Glomerular endothelial cell (primary cell): ENCODE results near the gene CDKN2AIP. TPM values are rescaled to one million over a fixed set of nuclear protein-coding genes. Genes with fewer than 3 reads are reported as not detected.
A peak's percentile ranks its signal among the peaks of the same experiment; 100 is the strongest.

Source experiments
- DNase-seq: peaks from one replicate; pipeline ENCODE4 v3.0.0-alpha.2; 2011; ENCODE audit warnings: low read depth, low spot score; ENCODE audit errors: extremely low read depth
- total RNA-seq: library from RNA; depleted of rRNA; stranded (reverse); fragments of >200 nt; gene quantifications from 2 replicates; pipeline ENCODE4 v1.2.3, GENCODE V29; 2015

Gene CDKN2AIP, protein sequence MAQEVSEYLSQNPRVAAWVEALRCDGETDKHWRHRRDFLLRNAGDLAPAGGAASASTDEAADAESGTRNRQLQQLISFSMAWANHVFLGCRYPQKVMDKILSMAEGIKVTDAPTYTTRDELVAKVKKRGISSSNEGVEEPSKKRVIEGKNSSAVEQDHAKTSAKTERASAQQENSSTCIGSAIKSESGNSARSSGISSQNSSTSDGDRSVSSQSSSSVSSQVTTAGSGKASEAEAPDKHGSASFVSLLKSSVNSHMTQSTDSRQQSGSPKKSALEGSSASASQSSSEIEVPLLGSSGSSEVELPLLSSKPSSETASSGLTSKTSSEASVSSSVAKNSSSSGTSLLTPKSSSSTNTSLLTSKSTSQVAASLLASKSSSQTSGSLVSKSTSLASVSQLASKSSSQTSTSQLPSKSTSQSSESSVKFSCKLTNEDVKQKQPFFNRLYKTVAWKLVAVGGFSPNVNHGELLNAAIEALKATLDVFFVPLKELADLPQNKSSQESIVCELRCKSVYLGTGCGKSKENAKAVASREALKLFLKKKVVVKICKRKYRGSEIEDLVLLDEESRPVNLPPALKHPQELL
- 11.7 and 19.4 TPM in 2 replicates for total RNA-seq

DNA sequence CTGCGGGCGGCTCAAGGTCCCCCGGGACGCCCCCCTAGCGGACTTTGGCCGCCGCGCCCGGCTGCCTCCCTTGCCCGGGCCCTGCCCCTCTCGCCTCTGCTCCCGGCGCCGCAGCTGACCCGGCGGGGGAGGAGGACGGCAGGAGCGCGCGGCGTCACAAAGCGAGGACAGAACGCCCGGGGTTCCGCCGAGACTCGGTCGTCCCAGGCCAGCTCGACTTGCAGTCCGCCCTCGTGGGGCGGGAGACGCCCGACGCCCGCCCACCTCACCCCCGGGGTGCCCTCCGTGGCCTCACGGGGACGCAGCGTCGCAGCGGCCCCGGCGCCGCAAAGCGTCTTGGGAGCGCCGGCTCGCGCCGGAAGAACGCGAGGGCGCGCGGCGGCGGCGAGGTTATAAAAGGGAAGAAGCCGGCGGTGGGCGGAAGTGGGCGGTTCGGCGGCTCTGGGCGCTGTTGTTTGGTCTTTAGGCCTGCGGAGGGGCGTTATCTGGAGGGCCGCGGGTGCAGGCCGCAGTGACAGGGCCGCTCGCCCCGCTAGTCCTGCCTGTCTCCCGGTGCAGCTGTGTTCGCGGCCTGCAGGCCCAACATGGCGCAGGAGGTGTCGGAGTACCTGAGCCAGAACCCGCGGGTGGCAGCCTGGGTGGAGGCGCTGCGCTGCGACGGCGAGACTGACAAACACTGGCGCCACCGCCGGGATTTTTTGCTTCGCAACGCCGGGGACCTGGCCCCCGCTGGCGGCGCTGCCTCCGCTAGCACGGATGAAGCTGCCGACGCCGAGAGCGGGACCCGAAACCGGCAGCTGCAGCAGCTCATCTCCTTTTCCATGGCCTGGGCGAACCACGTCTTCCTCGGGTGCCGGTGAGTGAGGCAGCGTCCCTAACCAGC is at the start of gene CDKN2AIP:
Gene CDKN2AIP, plus strand, starts transcription at position 423 of the 883 bp plus-strand sequence. Its CDS starts 162 bp downstream, at position 585.
- no peak for DNase-seq

DNA sequence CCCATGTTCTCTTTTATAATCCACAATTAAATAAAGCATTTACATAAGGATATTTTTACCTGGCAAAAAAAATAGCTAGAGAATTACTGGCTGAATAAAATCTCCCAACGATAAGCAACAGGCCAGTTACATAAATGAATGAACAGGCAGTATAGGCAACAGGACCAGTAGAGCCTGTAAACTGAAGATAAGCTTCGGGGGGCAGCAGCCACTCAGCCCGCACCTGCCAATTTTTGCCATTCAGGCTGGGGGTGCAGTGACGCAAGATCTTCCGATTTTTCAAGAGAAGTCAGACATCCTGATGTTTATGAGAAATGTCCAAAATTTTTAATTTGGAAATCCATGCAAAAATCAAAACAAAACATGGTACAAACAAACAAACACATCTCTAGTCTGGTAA is 49.0 kb upstream of the CDKN2AIP start:
- no peak for DNase-seq

DNA sequence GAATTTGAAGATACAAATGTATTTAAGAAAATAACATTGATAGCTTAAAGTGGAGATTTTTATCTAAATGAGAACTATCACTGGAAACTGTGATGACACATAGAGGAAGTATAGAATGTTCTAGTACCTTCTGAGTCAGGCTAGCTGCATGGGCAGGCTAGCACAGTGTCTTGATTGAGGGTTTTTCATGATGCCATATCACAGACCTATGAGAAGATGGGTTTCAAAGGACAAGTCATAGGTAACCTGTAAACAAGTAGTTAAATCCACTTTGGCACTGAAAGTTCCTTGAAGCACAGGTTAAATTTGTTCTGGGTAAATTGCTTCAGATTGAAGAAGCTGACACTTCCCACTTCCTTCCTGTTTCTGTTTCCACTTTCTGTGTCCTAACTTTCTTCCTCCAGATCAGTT is 48.2 kb upstream of the CDKN2AIP start:
- no peak for DNase-seq

DNA sequence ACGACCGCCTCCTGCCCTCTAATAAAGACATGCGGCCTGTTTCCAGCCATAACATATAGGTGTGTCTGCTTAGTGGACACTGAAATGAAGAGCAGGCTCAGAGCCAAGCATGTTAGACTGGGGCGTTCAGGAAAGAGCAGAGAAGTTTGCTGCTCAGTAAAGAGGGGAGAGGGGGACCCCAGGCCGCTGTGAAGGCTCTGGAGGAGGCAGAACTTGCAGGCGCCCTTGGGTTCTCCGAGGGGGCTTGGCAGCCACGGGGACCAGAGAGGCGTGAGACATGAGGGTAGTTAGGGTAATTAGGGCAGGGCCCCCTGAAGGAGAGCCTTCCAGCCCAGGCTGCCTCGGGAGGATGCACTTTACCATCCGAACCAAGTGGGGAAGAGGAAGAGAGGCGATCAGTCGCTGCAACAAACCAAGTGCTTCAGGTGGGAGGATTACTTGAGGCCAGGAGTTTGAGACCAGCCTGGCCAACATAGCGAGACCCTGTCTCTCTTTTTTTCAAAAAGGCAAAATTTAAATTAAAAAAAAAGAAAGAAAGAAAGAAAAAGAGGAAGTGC is 46.6 kb upstream of the CDKN2AIP start:
- DNase-seq: no peak

DNA sequence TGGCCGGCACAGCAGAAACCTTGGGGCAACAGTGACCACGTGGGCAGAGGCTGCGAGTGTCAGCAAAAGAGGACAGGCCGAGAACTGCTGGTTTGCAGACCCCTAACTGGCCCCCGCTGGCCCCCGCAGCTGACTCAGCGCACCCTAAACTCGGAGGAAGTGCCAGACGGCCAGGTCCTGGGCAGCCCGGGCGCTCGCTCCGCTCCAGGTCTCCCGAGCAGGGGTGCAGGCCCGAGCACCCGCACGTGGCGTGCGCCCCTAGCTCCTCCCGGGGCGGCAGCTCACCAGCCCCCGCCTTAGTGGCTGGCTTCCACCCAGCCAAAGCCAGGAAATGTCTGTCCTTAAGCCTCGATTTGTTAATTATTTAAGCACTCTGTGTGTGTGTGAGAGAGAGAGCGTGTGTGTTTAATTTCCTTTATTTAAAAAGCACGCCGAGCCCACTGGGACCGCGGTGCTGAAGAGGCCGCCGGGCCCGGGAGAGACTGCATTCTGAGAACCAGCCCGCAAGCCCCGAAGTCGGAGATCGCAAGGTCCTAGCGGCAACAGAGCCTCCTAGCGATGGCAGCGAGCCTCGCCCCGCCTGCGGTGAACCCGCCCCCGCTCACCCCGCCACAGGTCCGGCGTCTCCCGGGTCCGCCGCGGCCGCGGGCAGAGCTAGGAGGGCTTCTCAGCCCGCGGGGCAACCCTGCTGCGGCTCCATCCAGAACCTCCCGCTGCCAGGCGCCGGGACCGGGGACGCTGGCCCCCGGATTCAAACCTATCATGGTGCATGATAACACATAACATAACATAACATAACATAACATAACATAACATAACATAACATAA is 45.9 kb upstream of the CDKN2AIP start:
- DNase-seq: no peak

DNA sequence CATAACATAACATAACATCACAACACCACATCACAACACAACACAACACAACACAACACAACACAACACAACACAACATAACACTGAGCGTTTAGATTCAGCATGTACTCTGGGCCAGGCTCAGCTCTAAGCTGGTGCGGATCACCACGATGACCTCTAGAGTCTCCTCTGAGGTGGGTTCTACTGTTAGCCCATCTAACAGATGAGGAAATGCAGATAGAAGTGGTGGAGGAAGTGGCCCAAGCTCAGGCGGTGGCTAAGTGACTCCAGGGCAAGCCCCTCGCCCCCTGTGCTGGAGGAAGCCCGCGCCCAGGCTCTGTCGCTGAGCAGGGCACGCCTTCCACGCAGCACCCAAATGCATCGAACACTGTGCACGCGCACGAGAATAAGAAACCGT is 45.3 kb upstream of the CDKN2AIP start:
- DNase-seq: no peak

DNA sequence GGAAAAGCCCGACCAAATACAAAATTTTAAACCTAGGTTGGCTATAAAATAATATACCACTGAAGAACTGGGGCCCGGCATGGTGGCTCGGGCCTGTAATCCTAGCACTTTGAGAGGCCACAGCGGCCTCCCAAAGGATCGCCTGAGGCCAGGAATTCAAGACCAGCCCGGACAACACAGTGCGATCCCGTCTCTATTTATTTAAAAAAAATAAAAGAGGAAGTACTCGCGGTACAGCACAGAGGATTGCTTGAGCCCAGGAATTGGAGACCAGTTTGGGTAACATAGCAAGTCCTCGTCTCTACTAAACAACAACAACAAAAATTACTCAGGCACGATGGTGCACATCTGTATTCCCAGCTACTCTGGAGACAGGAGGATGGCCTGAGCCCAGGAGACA is 44.8 kb upstream of the CDKN2AIP start:
- no peak for DNase-seq

DNA sequence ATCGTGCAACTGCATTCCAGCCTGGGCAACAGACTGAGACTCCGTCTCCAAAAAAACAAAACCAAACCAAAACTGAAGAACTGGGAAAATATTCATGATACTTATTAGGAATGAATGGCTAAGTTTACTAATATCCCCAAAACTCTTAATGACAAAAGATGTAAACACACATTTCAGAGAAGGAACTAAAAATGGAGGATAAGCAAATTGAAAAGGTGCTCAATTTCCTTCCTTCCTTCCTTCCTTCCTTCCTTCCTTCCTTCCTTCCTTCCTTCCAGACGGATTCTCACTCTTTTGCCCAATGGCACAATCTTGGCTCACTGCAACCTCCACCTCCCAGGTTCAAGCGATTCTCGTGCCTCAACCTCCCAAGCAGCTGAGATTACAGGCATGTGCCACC is 44.4 kb upstream of the CDKN2AIP start:
- DNase-seq: no peak

DNA sequence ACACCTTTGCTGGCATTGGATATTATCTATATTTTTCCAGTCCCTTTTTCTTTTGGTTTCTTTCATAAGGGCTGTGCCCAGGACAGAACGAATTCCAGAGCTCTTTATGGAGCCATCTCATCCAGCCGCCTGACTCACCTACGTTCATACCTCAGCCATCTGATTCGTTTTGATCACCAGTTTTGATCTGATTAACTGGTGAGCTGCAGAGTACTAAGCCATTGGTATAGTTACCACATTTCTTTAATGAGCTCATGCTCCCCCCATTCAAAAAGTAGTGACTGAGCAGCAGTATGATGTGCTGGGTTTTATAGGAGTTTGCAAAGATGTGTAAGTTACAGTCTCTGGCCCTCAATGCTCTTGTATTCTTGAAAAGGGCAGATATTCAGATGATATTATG is 43.0 kb upstream of the CDKN2AIP start:
- DNase-seq: no peak

DNA sequence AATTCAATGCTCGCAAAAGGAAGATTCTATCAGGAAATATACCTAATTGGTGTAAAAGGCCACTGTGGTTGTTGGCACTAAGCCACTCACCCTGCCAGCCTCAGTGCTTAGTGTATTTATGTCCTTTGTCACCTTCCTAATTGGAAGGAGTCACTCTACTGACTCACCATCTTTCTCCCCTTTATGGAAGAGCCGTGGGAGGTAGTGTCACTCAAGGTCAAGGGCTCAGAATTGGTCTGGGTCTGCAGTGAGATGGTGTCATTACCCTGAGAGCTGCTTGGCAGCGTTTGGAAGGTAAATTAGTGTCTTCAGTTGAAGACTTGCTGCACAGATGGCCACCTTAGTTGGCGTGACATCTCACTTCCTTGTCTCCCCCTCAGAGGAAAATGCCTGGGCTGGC is 41.7 kb upstream of the CDKN2AIP start:
- no peak for DNase-seq

DNA sequence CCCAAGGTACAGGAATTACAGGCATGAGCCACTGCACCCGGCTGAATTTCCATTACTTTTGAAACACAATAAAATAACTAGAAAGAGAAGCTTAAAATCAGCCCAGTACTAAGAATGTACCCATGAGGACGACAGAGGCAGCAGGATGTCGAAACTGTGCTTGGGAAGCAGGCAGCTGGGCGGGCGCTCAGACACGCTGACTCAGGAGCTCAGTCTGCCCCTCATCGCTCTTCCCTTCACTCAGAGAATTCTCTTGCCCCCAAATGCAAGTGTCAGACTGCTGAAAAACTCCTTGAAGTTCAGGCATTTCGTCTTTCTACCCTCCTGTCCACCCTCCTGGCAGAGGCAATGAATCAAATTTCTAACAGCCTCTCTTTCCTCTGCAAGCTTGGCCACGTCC is 41.0 kb upstream of the CDKN2AIP start:
- no peak for DNase-seq

DNA sequence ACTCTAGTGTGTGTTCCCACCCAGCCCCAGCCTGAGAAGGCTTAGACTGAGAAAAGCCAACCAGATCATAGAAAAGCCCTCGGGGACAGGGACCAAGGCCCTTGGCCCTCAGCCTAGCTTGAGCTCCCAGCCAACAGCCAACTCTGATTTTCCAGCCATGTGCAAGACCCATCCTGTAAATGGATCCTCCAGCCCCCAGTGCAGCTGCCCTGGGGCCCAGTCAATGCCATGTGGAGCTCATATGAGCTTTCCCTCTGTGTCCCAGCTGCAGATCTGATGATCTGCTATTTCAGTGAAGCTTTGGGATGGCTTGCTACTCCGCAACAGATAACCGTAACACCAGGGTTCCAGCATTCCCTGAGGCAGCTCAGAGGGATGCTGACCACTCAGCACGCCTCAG is 40.5 kb upstream of the CDKN2AIP start:
- no peak for DNase-seq

DNA sequence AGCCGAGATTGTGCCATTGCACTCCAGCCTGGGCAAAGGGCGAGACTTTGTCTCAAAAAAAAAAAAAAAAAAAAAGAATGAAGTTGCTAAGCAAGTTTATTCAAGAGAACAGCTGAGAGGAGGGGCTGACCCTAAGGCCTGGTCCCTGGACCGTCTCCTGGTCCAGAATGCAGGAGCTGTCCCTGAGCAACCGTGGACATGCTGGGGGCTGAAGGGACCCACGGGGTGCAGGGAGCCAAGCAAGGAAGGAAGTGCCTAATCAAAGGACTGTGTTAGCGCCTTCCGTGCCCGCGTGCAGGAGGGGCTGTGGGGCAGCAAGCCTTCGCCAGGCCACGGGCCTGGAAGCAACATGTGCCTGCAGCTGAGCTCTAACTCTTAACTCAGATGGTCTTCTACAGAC is 39.1 kb upstream of the CDKN2AIP start:
- no peak for DNase-seq

DNA sequence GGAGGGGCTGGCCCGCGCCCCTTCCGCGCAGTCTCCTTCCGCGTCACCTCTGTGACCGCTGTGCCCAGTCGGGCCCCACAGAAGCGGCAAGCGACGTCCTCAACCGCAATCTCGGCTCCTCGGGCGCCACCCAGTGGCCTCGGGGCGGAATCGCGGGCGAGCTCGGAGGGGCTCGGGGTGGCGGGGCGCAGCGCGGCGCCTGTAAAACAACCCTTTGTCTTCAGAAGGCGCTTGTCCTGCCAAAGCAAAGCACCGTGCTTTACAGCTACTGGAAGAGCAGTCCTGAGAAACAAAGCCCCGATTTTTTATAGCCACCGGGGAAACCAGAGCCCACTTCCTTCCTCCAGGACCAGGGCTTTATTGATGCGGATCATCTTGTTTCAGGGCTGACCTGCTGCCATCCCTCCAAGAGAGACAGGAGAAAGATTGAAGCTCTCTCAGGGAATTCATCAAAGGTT is 37.3 kb upstream of the CDKN2AIP start:
- DNase-seq: peak; percentile 36

DNA sequence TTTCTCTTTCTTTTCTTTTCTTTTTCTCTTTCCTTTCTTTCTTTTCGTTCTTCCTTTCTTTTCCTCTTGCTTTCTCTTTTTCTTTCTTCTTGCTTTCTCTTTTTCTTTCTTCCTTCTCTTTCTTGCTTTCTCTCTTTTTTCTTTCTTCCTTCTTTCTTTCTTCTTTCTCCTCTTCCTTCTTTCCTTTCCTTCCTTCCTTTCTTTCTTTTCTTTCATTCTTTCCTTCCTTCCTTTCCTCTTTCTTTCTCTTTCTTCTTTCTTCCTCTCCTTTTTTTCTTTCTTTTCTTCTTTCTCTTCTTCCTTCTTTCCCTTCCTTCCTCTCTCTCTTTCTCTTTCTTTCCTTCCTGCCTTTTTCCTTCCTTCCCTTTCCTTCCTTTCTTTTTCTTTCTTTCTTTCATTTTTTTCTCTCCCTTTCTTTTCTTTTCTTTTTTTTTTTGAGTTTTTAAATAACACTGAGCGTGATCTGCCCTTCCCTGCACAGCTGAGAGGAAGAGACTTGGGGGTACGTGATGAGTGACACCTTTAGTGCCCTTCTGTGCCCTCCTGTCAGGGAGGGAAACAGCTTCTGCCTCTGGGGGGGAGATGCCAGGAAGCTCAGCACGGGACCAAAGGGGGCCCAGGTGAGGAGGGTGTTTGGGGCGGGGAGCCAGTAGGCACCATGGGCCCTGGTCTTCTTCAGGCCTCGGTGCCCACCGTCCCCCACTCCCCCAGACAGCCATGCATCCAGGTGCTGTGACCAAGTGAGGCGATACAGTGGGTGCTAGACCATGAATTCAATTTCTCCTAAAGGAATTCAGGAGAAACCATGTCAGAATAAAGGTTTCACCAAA is 36.6 kb upstream of the CDKN2AIP start:
- DNase-seq: no peak

DNA sequence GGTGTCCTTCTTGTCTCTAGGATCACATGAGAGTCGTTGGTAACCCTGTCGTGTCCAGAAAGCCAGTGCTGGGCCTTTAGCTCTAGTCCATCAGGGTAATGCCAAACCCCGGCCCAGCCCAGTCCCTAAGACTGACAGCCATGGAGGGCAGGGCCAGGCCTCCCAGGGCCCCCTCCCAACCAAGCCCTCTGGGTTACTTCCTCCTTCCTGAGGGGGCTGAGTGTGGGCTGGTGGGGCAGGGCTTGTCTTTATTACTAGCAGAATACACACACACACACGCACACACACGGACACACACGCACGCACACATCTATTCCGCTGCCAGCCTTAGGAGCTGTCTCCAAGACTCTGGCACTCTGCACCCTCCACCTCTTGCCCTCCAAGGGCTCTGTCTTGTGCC is 35.6 kb upstream of the CDKN2AIP start:
- no peak for DNase-seq

DNA sequence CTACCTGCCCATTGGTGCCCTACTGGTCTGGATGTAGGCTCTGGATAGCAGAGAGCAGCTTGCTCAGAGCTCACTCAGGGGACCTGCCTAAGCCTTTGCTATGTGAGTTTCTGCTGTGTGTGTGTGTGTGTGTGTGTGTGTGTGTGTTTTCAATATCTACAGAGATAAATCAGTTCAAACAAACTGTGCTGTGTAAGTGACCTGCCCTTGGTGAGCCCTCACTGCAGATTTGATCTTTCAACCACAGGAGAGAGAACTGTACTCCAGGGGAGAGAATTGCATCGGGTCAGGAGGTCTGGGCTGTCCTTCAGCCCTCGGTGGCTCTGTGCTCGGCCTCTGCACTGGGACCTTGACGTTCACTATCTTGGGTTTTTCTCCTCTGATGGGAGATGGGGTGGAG is 35.0 kb upstream of the CDKN2AIP start:
- no peak for DNase-seq

DNA sequence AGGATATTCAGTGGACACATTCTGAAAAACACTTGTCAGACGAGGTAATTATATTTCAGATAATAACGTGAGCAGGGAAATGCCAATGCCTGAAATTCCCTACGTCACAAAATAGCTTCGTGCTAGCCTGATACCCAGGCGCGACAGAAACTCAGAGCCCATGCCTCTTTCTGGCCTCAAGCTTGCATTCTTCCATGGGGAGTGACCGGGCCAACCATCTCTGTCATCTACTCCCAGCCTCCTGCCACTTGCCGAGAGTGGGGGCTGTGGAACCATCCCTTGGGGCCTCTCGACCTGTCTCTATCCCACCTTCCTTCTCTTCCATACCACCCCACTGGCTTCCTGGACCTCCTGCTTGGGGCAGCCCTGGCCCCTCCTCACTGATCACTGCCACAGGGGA is 34.5 kb upstream of the CDKN2AIP start:
- no peak for DNase-seq

DNA sequence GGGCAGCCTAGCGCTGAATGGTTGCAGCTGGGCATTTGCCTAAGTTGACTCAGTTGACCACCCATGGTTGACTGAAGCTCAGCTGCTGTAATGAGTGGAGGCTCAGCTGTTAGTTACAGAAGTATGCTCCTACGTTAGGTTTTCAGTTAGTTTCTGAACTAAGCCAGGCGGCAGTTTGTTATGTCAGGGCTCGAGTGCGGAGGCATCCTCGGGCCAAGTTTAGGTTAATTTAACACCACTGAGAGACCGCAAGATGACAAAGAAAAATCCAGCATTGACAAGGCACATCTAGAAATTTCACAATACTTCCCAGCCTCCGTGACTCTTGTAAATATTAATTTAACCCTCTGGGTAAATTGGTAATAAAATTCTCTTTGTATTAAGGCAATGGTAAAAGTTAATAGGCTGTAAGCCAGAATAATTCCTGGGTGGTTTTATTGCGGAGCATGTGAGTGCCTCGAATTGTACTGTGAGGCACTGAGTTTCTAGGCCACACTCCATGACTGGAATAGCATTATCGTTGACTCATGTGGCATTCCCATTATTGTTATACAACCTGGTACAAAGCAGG is 33.1 kb upstream of the CDKN2AIP start:
- DNase-seq: no peak
